ENCODE data around the gene ERCC1.
"Not testable (repeated sequence)": the region's sequence is repeated elsewhere in the genome, so short reads cannot be mapped to it uniquely, and the experiment has no call there.

The ERCC1 gene

GRCh38 chr19:45429896-45430295, 6.2 kb upstream of the ERCC1 start:
- H3K4me1 Mint-ChIP-seq (ENCODE audit: low read depth) = peaks cover 27% of the 10 kb centered on the region
- H3K27me3 Mint-ChIP-seq = peaks cover 17% of the 10 kb centered on the region
- H3K36me3 Mint-ChIP-seq (ENCODE audit: low read depth); intact Hi-C loops (cut with micrococcal nuclease); H3K4me3 Mint-ChIP-seq; H3K27ac Mint-ChIP-seq; H3K9me3 Mint-ChIP-seq: not testable (repeated sequence)

GRCh38 chr19:45428384-45429231, 4.9 kb upstream of the ERCC1 start:
- intact Hi-C loops (cut with micrococcal nuclease) = no loop called here

GRCh38 chr19:45424191-45425058, 708 bp upstream of the ERCC1 start:
- Mint-ChIP-seq H3K4me3 (peak overlapping the region; percentile 97), H3K27ac (peak overlapping the region; percentile 94), H3K27me3 (peaks cover 13% of the 10 kb centered on the region), H3K9me3 (no peaks in the 10 kb centered on the region), H3K4me1 (ENCODE audit: low read depth) (peaks cover 66% of the 10 kb centered on the region), H3K36me3 (ENCODE audit: low read depth) (peaks cover 38% of the 10 kb centered on the region)
- intact Hi-C loops (cut with micrococcal nuclease) = no loop called here

More at GRCh38 chr19:45428384-45429231, 4.9 kb upstream of the ERCC1 start:
- Mint-ChIP-seq H3K9me3 (no peaks in the 10 kb centered on the region), H3K4me1 (ENCODE audit: low read depth) (peaks cover 36% of the 10 kb centered on the region), H3K4me3 (peak overlapping the region; percentile 70), H3K27me3 (peaks cover 13% of the 10 kb centered on the region), H3K27ac (peak overlapping the region; percentile 8), H3K36me3 (ENCODE audit: low read depth) (peaks cover 3% of the 10 kb centered on the region)

- Mint-ChIP-seq H3K27me3 (peaks cover 4% of the 10 kb centered on the region), H3K9me3 (no peaks in the 10 kb centered on the region), H3K36me3 (ENCODE audit: low read depth) (peaks cover 46% of the 10 kb centered on the region), H3K27ac (peak overlapping the region; percentile 94), H3K4me3 (peak overlapping the region; percentile 97), H3K4me1 (ENCODE audit: low read depth) (peaks cover 73% of the 10 kb centered on the region)
- intact Hi-C loops (cut with micrococcal nuclease) = loop anchor here (1.0 kb wide), 1 partner anchor 17 kb away; the partner anchor contains the start of gene POLR1G
Observed at GRCh38 chr19:45423033-45423588, 606 bp downstream of the ERCC1 start.

- Mint-ChIP-seq H3K4me1 (ENCODE audit: low read depth) (peaks cover 74% of the 10 kb centered on the region), H3K4me3 (no peak overlapping the region)
Observed at GRCh38 chr19:45421947-45422498, 1.7 kb downstream of the ERCC1 start.

GRCh38 chr19:45420871-45421270, 2.8 kb downstream of the ERCC1 start:
- intact Hi-C loops (cut with micrococcal nuclease) = no loop called here
- no peak overlapping the region for H3K4me3 Mint-ChIP-seq
- H3K4me1 Mint-ChIP-seq (ENCODE audit: low read depth) = peaks cover 76% of the 10 kb centered on the region
- H3K27me3 Mint-ChIP-seq = no peaks in the 10 kb centered on the region
- H3K9me3 Mint-ChIP-seq = no peaks in the 10 kb centered on the region
- H3K36me3 Mint-ChIP-seq (ENCODE audit: low read depth) = peaks cover 68% of the 10 kb centered on the region
- H3K27ac Mint-ChIP-seq = peak overlapping the region; percentile 76

More at GRCh38 chr19:45421947-45422498, 1.7 kb downstream of the ERCC1 start:
- Mint-ChIP-seq H3K36me3 (ENCODE audit: low read depth) (peaks cover 57% of the 10 kb centered on the region), H3K27me3 (no peaks in the 10 kb centered on the region), H3K9me3 (no peaks in the 10 kb centered on the region), H3K27ac (peak overlapping the region; percentile 58)
- intact Hi-C loops (cut with micrococcal nuclease) = no loop called here

- Mint-ChIP-seq H3K27ac (peak overlapping the region; percentile 76), H3K4me1 (ENCODE audit: low read depth) (peaks cover 75% of the 10 kb centered on the region), H3K4me3 (peak overlapping the region; percentile 37), H3K27me3 (no peaks in the 10 kb centered on the region), H3K36me3 (ENCODE audit: low read depth) (peaks cover 74% of the 10 kb centered on the region), H3K9me3 (no peaks in the 10 kb centered on the region)
- intact Hi-C loops (cut with micrococcal nuclease) = no loop called here
Observed at GRCh38 chr19:45420356-45420755, 3.4 kb downstream of the ERCC1 start.

- H3K27ac Mint-ChIP-seq = peak overlapping the region; percentile 76
- no peaks in the 10 kb centered on the region for H3K9me3 Mint-ChIP-seq
- H3K4me1 Mint-ChIP-seq (ENCODE audit: low read depth) = peaks cover 75% of the 10 kb centered on the region
- intact Hi-C loops (cut with micrococcal nuclease) = no loop called here
- peaks cover 77% of the 10 kb centered on the region for H3K36me3 Mint-ChIP-seq (ENCODE audit: low read depth)
- peak overlapping the region; percentile 35 for H3K4me3 Mint-ChIP-seq
- no peaks in the 10 kb centered on the region for H3K27me3 Mint-ChIP-seq
Observed at GRCh38 chr19:45419895-45420294, 3.8 kb downstream of the ERCC1 start.

- Mint-ChIP-seq H3K27me3 (no peaks in the 10 kb centered on the region), H3K4me3 (peak overlapping the region; percentile 35), H3K36me3 (ENCODE audit: low read depth) (peaks cover 82% of the 10 kb centered on the region), H3K27ac (peak overlapping the region; percentile 76), H3K9me3 (no peaks in the 10 kb centered on the region), H3K4me1 (ENCODE audit: low read depth) (peaks cover 73% of the 10 kb centered on the region)
- intact Hi-C loops (cut with micrococcal nuclease) = no loop called here
Observed at GRCh38 chr19:45419396-45419795, 4.3 kb downstream of the ERCC1 start.

- Mint-ChIP-seq H3K27ac (peak overlapping the region; percentile 76), H3K36me3 (ENCODE audit: low read depth) (peaks cover 87% of the 10 kb centered on the region), H3K27me3 (no peaks in the 10 kb centered on the region), H3K9me3 (no peaks in the 10 kb centered on the region), H3K4me3 (peak overlapping the region; percentile 22), H3K4me1 (ENCODE audit: low read depth) (peaks cover 67% of the 10 kb centered on the region)
- intact Hi-C loops (cut with micrococcal nuclease) = no loop called here
Observed at GRCh38 chr19:45418802-45419201, 4.9 kb downstream of the ERCC1 start.

- Mint-ChIP-seq H3K27me3 (no peaks in the 10 kb centered on the region), H3K27ac (peak overlapping the region; percentile 12), H3K4me1 (ENCODE audit: low read depth) (peaks cover 52% of the 10 kb centered on the region), H3K4me3 (no peak overlapping the region), H3K9me3 (no peaks in the 10 kb centered on the region), H3K36me3 (ENCODE audit: low read depth) (peaks cover 90% of the 10 kb centered on the region)
- intact Hi-C loops (cut with micrococcal nuclease) = no loop called here
Observed at GRCh38 chr19:45417151-45417550, 6.6 kb downstream of the ERCC1 start.

GRCh38 chr19:45414468-45414867, 9.2 kb downstream of the ERCC1 start:
- H3K27ac Mint-ChIP-seq = no peak overlapping the region
- H3K36me3 Mint-ChIP-seq (ENCODE audit: low read depth) = peaks cover 69% of the 10 kb centered on the region

GRCh38 chr19:45413497-45413896, 10.2 kb downstream of the ERCC1 start:
- no peak overlapping the region for H3K27ac Mint-ChIP-seq
- H3K9me3 Mint-ChIP-seq = no peaks in the 10 kb centered on the region

More at GRCh38 chr19:45414468-45414867, 9.2 kb downstream of the ERCC1 start:
- Mint-ChIP-seq H3K9me3 (no peaks in the 10 kb centered on the region), H3K27me3 (no peaks in the 10 kb centered on the region), H3K4me1 (ENCODE audit: low read depth) (peaks cover 36% of the 10 kb centered on the region), H3K4me3 (no peak overlapping the region)
- intact Hi-C loops (cut with micrococcal nuclease) = no loop called here

More at GRCh38 chr19:45413497-45413896, 10.2 kb downstream of the ERCC1 start:
- Mint-ChIP-seq H3K4me3 (no peak overlapping the region), H3K36me3 (ENCODE audit: low read depth) (peaks cover 65% of the 10 kb centered on the region), H3K4me1 (ENCODE audit: low read depth) (peaks cover 36% of the 10 kb centered on the region), H3K27me3 (no peaks in the 10 kb centered on the region)
- intact Hi-C loops (cut with micrococcal nuclease) = no loop called here

All from dendritic cell treated with granulocyte-macrophage colony-stimulating factor and Interleukin-4, amounts not matched to agents 40 ng/mL and 50 ng/mL, for 4 days (primary cell).